ENCODE measurements around the gene DAB1.
"Not testable (repeated sequence)": the region's sequence is repeated elsewhere in the genome, so short reads cannot be mapped to it uniquely, and the experiment has no call there.

Gene DAB1

GRCh38 chr1:57229076-57229475 is 194.8 kb downstream of the DAB1 start:
- Histone ChIP-seq H3K4me1 (ENCODE audit: insufficient read depth, insufficient read length) (no peaks in the 10 kb centered on the region), H3K9me3 (ENCODE audit: insufficient read depth, low read length) (no peaks in the 10 kb centered on the region), H3K27me3 (ENCODE audit: insufficient read depth, insufficient read length) (no peaks in the 10 kb centered on the region), H3K4me3 (ENCODE audit: insufficient read length, low read depth) (no peak overlapping the region), H3K9ac (ENCODE audit: insufficient read length, low read depth) (no peak overlapping the region), H3K36me3 (ENCODE audit: insufficient read depth, insufficient read length, low read length) (no peaks in the 10 kb centered on the region)
- TF ChIP-seq YY1 (IDR thresholded peaks at IDR 0.05; ENCODE audit: insufficient read depth, insufficient read length): no peak
- no peak for TF ChIP-seq SUZ12 (IDR thresholded peaks at IDR 0.05; ENCODE audit: extremely low read depth, insufficient read depth, insufficient read length)
- TF ChIP-seq ZNF274 (IDR thresholded peaks at IDR 0.05; ENCODE audit: low read depth, low read length): no peak
- DNase-seq (ENCODE audit: low read depth, low spot score): no peak

- H3K9me3 ChIP-seq (ENCODE audit: insufficient read depth, low read length): no peaks in the 10 kb centered on the region
- no peak overlapping the region for H3K9ac ChIP-seq (ENCODE audit: insufficient read length, low read depth)
- H3K27me3 ChIP-seq (ENCODE audit: insufficient read depth, insufficient read length): no peaks in the 10 kb centered on the region
- no peak for DNase-seq (ENCODE audit: low read depth, low spot score)
- TF ChIP-seq YY1 (IDR thresholded peaks at IDR 0.05; ENCODE audit: insufficient read depth, insufficient read length): no peak
- H3K4me1 ChIP-seq (ENCODE audit: insufficient read depth, insufficient read length): no peaks in the 10 kb centered on the region
- no peak overlapping the region for H3K4me3 ChIP-seq (ENCODE audit: insufficient read length, low read depth)
- no peaks in the 10 kb centered on the region for H3K36me3 ChIP-seq (ENCODE audit: insufficient read depth, insufficient read length, low read length)
Observed at GRCh38 chr1:57222801-57223200, 201.1 kb downstream of the DAB1 start.

- Histone ChIP-seq H3K4me1 (ENCODE audit: insufficient read depth, insufficient read length) (no peaks in the 10 kb centered on the region), H3K9me3 (ENCODE audit: insufficient read depth, low read length) (no peaks in the 10 kb centered on the region), H3K36me3 (ENCODE audit: insufficient read depth, insufficient read length, low read length) (no peaks in the 10 kb centered on the region), H3K27me3 (ENCODE audit: insufficient read depth, insufficient read length) (no peaks in the 10 kb centered on the region), H3K9ac (ENCODE audit: insufficient read length, low read depth) (no peak overlapping the region), H3K4me3 (ENCODE audit: insufficient read length, low read depth) (no peak overlapping the region)
- TF ChIP-seq YY1 (IDR thresholded peaks at IDR 0.05; ENCODE audit: insufficient read depth, insufficient read length) (no peak), ZNF274 (IDR thresholded peaks at IDR 0.05; ENCODE audit: low read depth, low read length) (no peak), SUZ12 (IDR thresholded peaks at IDR 0.05; ENCODE audit: extremely low read depth, insufficient read depth, insufficient read length) (no peak)
- DNase-seq (ENCODE audit: low read depth, low spot score): no peak
Observed at GRCh38 chr1:57222307-57222706, 201.6 kb downstream of the DAB1 start.

- H3K4me3 ChIP-seq (ENCODE audit: insufficient read length, low read depth); H3K27me3 ChIP-seq (ENCODE audit: insufficient read depth, insufficient read length); H3K4me1 ChIP-seq (ENCODE audit: insufficient read depth, insufficient read length); H3K36me3 ChIP-seq (ENCODE audit: insufficient read depth, insufficient read length, low read length); H3K9me3 ChIP-seq (ENCODE audit: insufficient read depth, low read length); DNase-seq (ENCODE audit: low read depth, low spot score); H3K9ac ChIP-seq (ENCODE audit: insufficient read length, low read depth): not testable (repeated sequence)
Observed at GRCh38 chr1:57220905-57221304, 203.0 kb downstream of the DAB1 start.

GRCh38 chr1:57218487-57219079 is 205.3 kb downstream of the DAB1 start:
- DNase-seq (ENCODE audit: low read depth, low spot score): no peak
- Histone ChIP-seq H3K9ac (ENCODE audit: insufficient read length, low read depth) (no peak overlapping the region), H3K36me3 (ENCODE audit: insufficient read depth, insufficient read length, low read length) (no peaks in the 10 kb centered on the region), H3K9me3 (ENCODE audit: insufficient read depth, low read length) (no peaks in the 10 kb centered on the region), H3K4me3 (ENCODE audit: insufficient read length, low read depth) (no peak overlapping the region), H3K4me1 (ENCODE audit: insufficient read depth, insufficient read length) (no peaks in the 10 kb centered on the region), H3K27me3 (ENCODE audit: insufficient read depth, insufficient read length) (no peaks in the 10 kb centered on the region)
- TF ChIP-seq ZNF274 (IDR thresholded peaks at IDR 0.05; ENCODE audit: low read depth, low read length) (no peak), YY1 (IDR thresholded peaks at IDR 0.05; ENCODE audit: insufficient read depth, insufficient read length) (no peak), SUZ12 (IDR thresholded peaks at IDR 0.05; ENCODE audit: extremely low read depth, insufficient read depth, insufficient read length) (no peak)

- Histone ChIP-seq H3K4me1 (ENCODE audit: insufficient read depth, insufficient read length) (no peaks in the 10 kb centered on the region), H3K4me3 (ENCODE audit: insufficient read length, low read depth) (no peak overlapping the region)
- no peak for TF ChIP-seq ZNF274 (IDR thresholded peaks at IDR 0.05; ENCODE audit: low read depth, low read length)
Observed at GRCh38 chr1:57217905-57218304, 206.0 kb downstream of the DAB1 start.

GRCh38 chr1:57214951-57215575 is 208.8 kb downstream of the DAB1 start:
- Histone ChIP-seq H3K36me3 (ENCODE audit: insufficient read depth, insufficient read length, low read length) (no peaks in the 10 kb centered on the region), H3K4me3 (ENCODE audit: insufficient read length, low read depth) (no peak overlapping the region), H3K9ac (ENCODE audit: insufficient read length, low read depth) (no peak overlapping the region), H3K9me3 (ENCODE audit: insufficient read depth, low read length) (no peaks in the 10 kb centered on the region), H3K27me3 (ENCODE audit: insufficient read depth, insufficient read length) (no peaks in the 10 kb centered on the region), H3K4me1 (ENCODE audit: insufficient read depth, insufficient read length) (no peaks in the 10 kb centered on the region)
- TF ChIP-seq YY1 (IDR thresholded peaks at IDR 0.05; ENCODE audit: insufficient read depth, insufficient read length) (no peak), ZNF274 (IDR thresholded peaks at IDR 0.05; ENCODE audit: low read depth, low read length) (no peak), SUZ12 (IDR thresholded peaks at IDR 0.05; ENCODE audit: extremely low read depth, insufficient read depth, insufficient read length) (no peak)
- no peak for DNase-seq (ENCODE audit: low read depth, low spot score)

More at GRCh38 chr1:57217905-57218304, 206.0 kb downstream of the DAB1 start:
- Histone ChIP-seq H3K36me3 (ENCODE audit: insufficient read depth, insufficient read length, low read length) (no peaks in the 10 kb centered on the region), H3K27me3 (ENCODE audit: insufficient read depth, insufficient read length) (no peaks in the 10 kb centered on the region), H3K9me3 (ENCODE audit: insufficient read depth, low read length) (no peaks in the 10 kb centered on the region), H3K9ac (ENCODE audit: insufficient read length, low read depth) (no peak overlapping the region)
- DNase-seq (ENCODE audit: low read depth, low spot score): no peak

GRCh38 chr1:57210881-57211280 is 213.0 kb downstream of the DAB1 start:
- Histone ChIP-seq H3K36me3 (ENCODE audit: insufficient read depth, insufficient read length, low read length) (no peaks in the 10 kb centered on the region), H3K9me3 (ENCODE audit: insufficient read depth, low read length) (no peaks in the 10 kb centered on the region), H3K4me3 (ENCODE audit: insufficient read length, low read depth) (no peak overlapping the region), H3K4me1 (ENCODE audit: insufficient read depth, insufficient read length) (no peaks in the 10 kb centered on the region), H3K27me3 (ENCODE audit: insufficient read depth, insufficient read length) (no peaks in the 10 kb centered on the region), H3K9ac (ENCODE audit: insufficient read length, low read depth) (no peak overlapping the region)
- TF ChIP-seq ZNF274 (IDR thresholded peaks at IDR 0.05; ENCODE audit: low read depth, low read length) (no peak), SUZ12 (IDR thresholded peaks at IDR 0.05; ENCODE audit: extremely low read depth, insufficient read depth, insufficient read length) (no peak), YY1 (IDR thresholded peaks at IDR 0.05; ENCODE audit: insufficient read depth, insufficient read length) (no peak)
- DNase-seq (ENCODE audit: low read depth, low spot score): no peak
